ENCODE measurements around the gene TDP2.

The TDP2 gene

DNA sequence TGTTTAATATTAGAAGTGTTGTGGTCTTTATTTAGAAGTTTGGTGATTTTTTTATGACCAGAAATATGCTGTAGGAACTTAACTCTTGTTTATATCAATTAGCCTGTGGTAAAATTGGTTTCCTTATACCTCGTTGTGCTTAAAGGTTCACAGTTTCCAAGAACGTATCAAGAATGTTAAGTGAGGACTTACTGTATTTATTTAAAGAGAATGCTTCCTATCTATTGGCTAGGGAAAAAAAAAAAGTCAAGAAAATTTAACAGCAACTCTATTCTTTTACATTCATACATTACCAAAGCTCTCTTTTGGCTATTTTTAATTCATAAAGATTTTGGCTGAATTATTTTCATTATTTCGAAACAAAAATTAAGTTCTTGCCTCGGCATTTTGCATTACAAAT lies 22.3 kb downstream of the TDP2 start:
- no peak for TF ChIP-seq FOXP2 (optimal IDR thresholded peaks at IDR 0.05; ENCODE audit: borderline replicate concordance, extremely low read depth, extremely low read length, insufficient read depth)

DNA sequence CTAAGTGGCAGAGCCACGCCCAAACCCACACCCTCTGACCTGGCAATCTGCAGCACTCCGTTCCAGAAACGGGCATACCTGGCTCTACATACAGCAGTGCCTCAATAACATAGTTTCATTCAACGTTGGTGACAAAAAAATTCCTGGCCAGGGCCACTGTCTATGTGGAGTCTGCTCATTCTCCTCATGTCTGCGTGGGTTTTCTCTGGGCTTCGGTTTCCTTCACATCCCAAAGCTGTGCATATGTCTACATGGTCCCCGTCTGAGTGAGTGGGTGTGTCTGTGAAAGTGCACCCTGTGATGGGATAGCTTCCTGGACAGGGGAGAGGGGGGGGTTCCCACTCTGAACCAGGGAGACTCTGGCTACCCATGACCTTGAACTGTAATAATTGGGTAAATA lies 22.8 kb downstream of the TDP2 start:
- no peak for TF ChIP-seq SIN3A (IDR thresholded peaks at IDR 0.05; ENCODE audit: borderline replicate concordance, insufficient read depth, low read length)
- no peak for TF ChIP-seq FOXP2 (optimal IDR thresholded peaks at IDR 0.05; ENCODE audit: borderline replicate concordance, extremely low read depth, extremely low read length, insufficient read depth)
- TF ChIP-seq, protein P1, sequence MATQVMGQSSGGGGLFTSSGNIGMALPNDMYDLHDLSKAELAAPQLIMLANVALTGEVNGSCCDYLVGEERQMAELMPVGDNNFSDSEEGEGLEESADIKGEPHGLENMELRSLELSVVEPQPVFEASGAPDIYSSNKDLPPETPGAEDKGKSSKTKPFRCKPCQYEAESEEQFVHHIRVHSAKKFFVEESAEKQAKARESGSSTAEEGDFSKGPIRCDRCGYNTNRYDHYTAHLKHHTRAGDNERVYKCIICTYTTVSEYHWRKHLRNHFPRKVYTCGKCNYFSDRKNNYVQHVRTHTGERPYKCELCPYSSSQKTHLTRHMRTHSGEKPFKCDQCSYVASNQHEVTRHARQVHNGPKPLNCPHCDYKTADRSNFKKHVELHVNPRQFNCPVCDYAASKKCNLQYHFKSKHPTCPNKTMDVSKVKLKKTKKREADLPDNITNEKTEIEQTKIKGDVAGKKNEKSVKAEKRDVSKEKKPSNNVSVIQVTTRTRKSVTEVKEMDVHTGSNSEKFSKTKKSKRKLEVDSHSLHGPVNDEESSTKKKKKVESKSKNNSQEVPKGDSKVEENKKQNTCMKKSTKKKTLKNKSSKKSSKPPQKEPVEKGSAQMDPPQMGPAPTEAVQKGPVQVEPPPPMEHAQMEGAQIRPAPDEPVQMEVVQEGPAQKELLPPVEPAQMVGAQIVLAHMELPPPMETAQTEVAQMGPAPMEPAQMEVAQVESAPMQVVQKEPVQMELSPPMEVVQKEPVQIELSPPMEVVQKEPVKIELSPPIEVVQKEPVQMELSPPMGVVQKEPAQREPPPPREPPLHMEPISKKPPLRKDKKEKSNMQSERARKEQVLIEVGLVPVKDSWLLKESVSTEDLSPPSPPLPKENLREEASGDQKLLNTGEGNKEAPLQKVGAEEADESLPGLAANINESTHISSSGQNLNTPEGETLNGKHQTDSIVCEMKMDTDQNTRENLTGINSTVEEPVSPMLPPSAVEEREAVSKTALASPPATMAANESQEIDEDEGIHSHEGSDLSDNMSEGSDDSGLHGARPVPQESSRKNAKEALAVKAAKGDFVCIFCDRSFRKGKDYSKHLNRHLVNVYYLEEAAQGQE (IDR thresholded peaks at IDR 0.05; ENCODE audit: insufficient read depth in 1 of 2, low read depth in 2 of 2, low read length in 2 of 2): no peak
- TF ChIP-seq TAF1 (IDR thresholded peaks at IDR 0.05; ENCODE audit: borderline replicate concordance, insufficient read depth, low read length): no peak
- no peak for TF ChIP-seq POLR2AphosphoS5 (IDR thresholded peaks at IDR 0.05; ENCODE audit: low read depth, low read length)

DNA sequence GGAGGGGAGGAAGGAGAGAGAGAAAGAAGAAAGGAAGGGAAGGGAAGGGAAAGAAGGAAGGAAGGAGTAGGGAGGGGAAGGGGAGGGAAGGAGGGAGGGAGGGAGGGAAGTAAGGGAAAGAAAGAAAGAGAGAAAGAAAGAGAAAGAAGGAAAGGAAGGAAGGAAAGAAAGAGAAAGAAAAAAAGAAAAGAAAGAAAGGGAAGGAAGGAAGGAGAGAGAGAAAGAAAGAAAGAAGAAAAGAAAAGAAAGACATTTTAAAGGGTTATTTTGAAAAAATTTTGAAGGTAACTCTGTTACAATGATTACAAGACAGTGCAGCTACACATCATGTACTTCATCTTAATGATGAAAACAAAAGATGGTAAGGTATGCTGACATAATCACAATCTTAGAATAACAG lies 24.6 kb downstream of the TDP2 start:
- TF ChIP-seq SIN3A (IDR thresholded peaks at IDR 0.05; ENCODE audit: borderline replicate concordance, insufficient read depth, low read length): no peak
- TF ChIP-seq, protein P1 (IDR thresholded peaks at IDR 0.05; ENCODE audit: insufficient read depth in 1 of 2, low read depth in 2 of 2, low read length in 2 of 2): no peak

DNA sequence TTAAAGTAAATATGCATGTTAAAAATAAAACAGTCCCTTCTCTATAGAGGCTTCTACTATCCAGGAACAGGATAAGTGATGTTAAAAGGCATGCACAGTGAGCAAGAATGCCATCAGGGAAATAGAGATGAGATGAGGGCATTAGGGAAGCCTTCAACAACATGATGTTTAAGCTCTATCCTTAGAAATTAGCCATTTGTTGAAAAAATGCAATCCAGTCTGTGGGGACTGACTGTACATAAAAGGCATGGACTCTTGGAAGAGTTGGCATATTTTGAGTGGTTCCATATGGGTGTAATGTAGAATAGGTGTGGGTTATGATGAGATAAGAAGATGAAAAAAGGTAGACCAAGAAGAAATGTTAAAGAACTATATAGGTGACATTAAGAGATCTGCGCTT lies 26.5 kb downstream of the TDP2 start:
- no peak for TF ChIP-seq FOXP2 (optimal IDR thresholded peaks at IDR 0.05; ENCODE audit: borderline replicate concordance, extremely low read depth, extremely low read length, insufficient read depth)
- TF ChIP-seq SIN3A (IDR thresholded peaks at IDR 0.05; ENCODE audit: borderline replicate concordance, insufficient read depth, low read length): no peak
- no peak for TF ChIP-seq POLR2AphosphoS5 (IDR thresholded peaks at IDR 0.05; ENCODE audit: low read depth, low read length)
- TF ChIP-seq, protein P1 (IDR thresholded peaks at IDR 0.05; ENCODE audit: insufficient read depth in 1 of 2, low read depth in 2 of 2, low read length in 2 of 2): no peak
- no peak for TF ChIP-seq TAF1 (IDR thresholded peaks at IDR 0.05; ENCODE audit: borderline replicate concordance, insufficient read depth, low read length)

DNA sequence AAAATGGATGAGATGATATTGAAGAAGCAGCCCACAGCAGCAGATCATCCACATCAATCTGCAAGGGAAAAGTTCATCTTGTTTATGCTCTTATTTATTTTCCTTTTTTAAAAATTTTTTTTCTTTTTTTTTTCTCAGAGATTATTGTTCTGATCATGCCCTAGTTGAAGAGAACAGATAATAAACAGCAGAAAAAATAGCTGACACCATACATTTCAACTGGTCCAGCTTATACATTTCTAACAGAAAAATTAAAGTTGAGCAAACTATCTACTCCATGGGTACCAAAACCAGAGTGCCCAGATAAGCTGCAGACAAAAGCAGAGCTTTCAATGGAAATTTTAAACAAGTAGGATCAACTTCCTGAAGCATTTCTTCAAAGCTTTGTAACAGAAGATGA lies 30.0 kb downstream of the TDP2 start:
- TF ChIP-seq POLR2AphosphoS5 (IDR thresholded peaks at IDR 0.05; ENCODE audit: low read depth, low read length) (no peak), TAF1 (IDR thresholded peaks at IDR 0.05; ENCODE audit: borderline replicate concordance, insufficient read depth, low read length) (no peak), FOXP2 (optimal IDR thresholded peaks at IDR 0.05; ENCODE audit: borderline replicate concordance, extremely low read depth, extremely low read length, insufficient read depth) (no peak), SIN3A (IDR thresholded peaks at IDR 0.05; ENCODE audit: borderline replicate concordance, insufficient read depth, low read length) (no peak)
- TF ChIP-seq, protein P1 (IDR thresholded peaks at IDR 0.05; ENCODE audit: insufficient read depth in 1 of 2, low read depth in 2 of 2, low read length in 2 of 2): no peak

All from PFSK-1 (cell line).